Gastrocnemius medialis (tissue), 4 donors: ENCODE results near the gene STAT1. TPM values are rescaled to one million over a fixed set of nuclear protein-coding genes. Genes with fewer than 3 reads are reported as not detected.
A peak's percentile ranks its signal among the peaks of the same experiment; 100 is the strongest.

Experiments used
- ATAC-seq, 2 donors: fragments of 150-250 bp; one replicate each; pipeline ENCODE4 v1.9.1; 2016
- DNase-seq, 2 donors: peaks; one replicate each; pipeline ENCODE4 v3.0.0-alpha.2; 2019
- H3K27ac ChIP-seq, 4 donors: fragments of 200-600 bp; sonication (generic); 1 replicate in 1 of 4; 2 replicates in 3 of 4; pipeline ENCODE4 v1.5.1; 2016 to 2018; ENCODE audit warnings: mild to moderate bottlenecking in 2 of 4, moderate library complexity in 1 of 4
- H3K27me3 ChIP-seq, 3 donors: fragments of 200-600 bp; sonication (generic) in 2 of 3; 1 replicate in 1 of 3; 2 replicates in 2 of 3; pipeline versions ENCODE4 v1.5.1 to v1.6.0; 2016 to 2019; ENCODE audit warnings: mild to moderate bottlenecking in 1 of 3, moderate library complexity in 1 of 3
- H3K36me3 ChIP-seq, 2 donors: fragments of 200-600 bp; sonication (generic) in 1 of 2; one replicate each; pipeline ENCODE4 v1.5.1; 2017 to 2018
- H3K4me1 ChIP-seq, 2 donors: fragments of 200-600 bp; sonication (generic) in 1 of 2; one replicate each; pipeline ENCODE4 v1.5.1; 2016 to 2017; ENCODE audit warnings: mild to moderate bottlenecking in 2 of 2
- H3K4me3 ChIP-seq, 4 donors: fragments of 200-600 bp; sonication (generic) in 3 of 4; 1 replicate in 1 of 4; 2 replicates in 3 of 4; pipeline ENCODE4 v1.5.1; 2016 to 2019; ENCODE audit warnings: mild to moderate bottlenecking in 2 of 4
- H3K9me3 ChIP-seq, 3 donors: fragments of 200-600 bp; sonication (generic) in 2 of 3; 1 replicate in 1 of 3; 2 replicates in 2 of 3; pipeline ENCODE4 v1.5.1; 2016 to 2019
- CTCF ChIP-seq, 5 experiments: fragments of 450-650 bp in 3 of 5; fragments of 200-600 bp in 2 of 5; sonication (generic) in 2 of 5; IDR thresholded peaks in 4 of 5; conservative IDR thresholded peaks in 1 of 5; 1 replicate in 4 of 5; 2 replicates in 1 of 5; pipeline ENCODE4 v1.5.1; 2016 to 2019; ENCODE audit warnings: antibody characterized with exemption in 5 of 5, mild to moderate bottlenecking in 3 of 5, moderate library complexity in 3 of 5
- POLR2A ChIP-seq, 2 donors: fragments of 450-650 bp; IDR thresholded peaks; one replicate each; pipeline ENCODE4 v1.6.1; 2017; ENCODE audit warnings: antibody characterized with exemption in 2 of 2, mild to moderate bottlenecking in 2 of 2, moderate library complexity in 2 of 2
- in situ Hi-C, 4 donors: fragments of 200-750 bp; cut with MboI; loops; one replicate each; pipeline versions ENCODE4 v1.15.0 to v1.8.0; 2017; ENCODE audit warnings: low sequenced_read_pairs in 4 of 4
- intact Hi-C: fragments of 100-400 bp; cut with DNase I; formaldehyde crosslinking; loops from one replicate; pipeline ENCODE4 v1.15.1; 2023; ENCODE audit warnings: low total_unique reads
- total RNA-seq, 4 donors: library from RNA; depleted of rRNA; stranded (reverse); fragments of >200 nt; gene quantifications; one replicate each; pipeline versions ENCODE4 v1.1.0 to v1.2.3, GENCODE V29; 2016

STAT1 gene
- total RNA-seq, 4 donors from 2014 or later, result 23.0 to 36.9 (median 28.6) TPM

DNA sequence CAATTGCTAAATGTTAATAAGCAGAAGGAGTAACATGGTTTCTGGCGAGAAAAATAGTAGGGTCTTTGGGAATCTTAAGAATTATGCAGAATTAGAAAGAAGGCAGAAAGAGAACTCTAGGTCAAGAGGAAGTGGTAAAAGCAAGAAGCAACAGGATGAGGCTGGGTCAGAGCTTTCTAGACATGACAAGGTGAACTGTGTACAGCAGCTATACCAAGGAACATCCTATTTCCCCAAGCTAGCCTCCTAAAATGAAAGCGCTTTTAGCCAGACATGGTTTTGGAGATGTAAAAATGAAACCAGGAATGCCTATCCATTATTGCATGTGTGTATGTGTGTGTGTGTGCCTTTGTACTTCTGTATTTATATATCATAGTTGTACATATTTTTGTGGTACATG is 42.3 kb upstream of the STAT1 start:
- TF ChIP-seq POLR2A (IDR thresholded peaks at IDR 0.05), result no peak
- no peak for TF ChIP-seq CTCF (IDR thresholded peaks at IDR 0.05 in 4 of 5, conservative IDR thresholded peaks at IDR 0.05 in 1 of 5)
- in situ Hi-C loops, result loop anchor here in 2 of 4 donors (10.0 to 25.0 kb wide), 2 partner anchors 456 to 469 kb away; no protein-coding TSS in a partner anchor
- Histone ChIP-seq H3K9me3 (no peaks in the 10 kb centered on the region), H3K36me3 (no peaks in the 10 kb centered on the region), H3K4me3 (no peak overlapping the region), H3K27me3 (no peaks in the 10 kb centered on the region), H3K4me1 (no peaks in the 10 kb centered on the region), H3K27ac (no peak overlapping the region)
- no peak for ATAC-seq
- DNase-seq, result no peak
- intact Hi-C loops, result loop anchor here (10.0 kb wide), 1 partner anchor 99 kb away; the partner anchor contains the start of gene STAT4

- H3K4me3 ChIP-seq, result no peak overlapping the region
- ATAC-seq (no peak), DNase-seq (no peak)
- in situ Hi-C loops (loop anchor here in 2 of 4 donors (10.0 to 25.0 kb wide), 2 partner anchors 459 to 472 kb away; no protein-coding TSS in a partner anchor), intact Hi-C loops (loop anchor here (5.0 to 10.0 kb wide), 2 partner anchors 102 to 469 kb away; partner anchors contain the start of gene STAT4)
- TF ChIP-seq CTCF (IDR thresholded peaks at IDR 0.05 in 4 of 5, conservative IDR thresholded peaks at IDR 0.05 in 1 of 5), result no peak
- no peak for TF ChIP-seq POLR2A (IDR thresholded peaks at IDR 0.05)
- H3K36me3 ChIP-seq, result no peaks in the 10 kb centered on the region
- H3K27ac ChIP-seq, result no peak overlapping the region
- no peaks in the 10 kb centered on the region for H3K4me1 ChIP-seq
- no peaks in the 10 kb centered on the region for H3K27me3 ChIP-seq
- H3K9me3 ChIP-seq, result no peaks in the 10 kb centered on the region
Observed at GRCh38 chr2:191053256-191053655, 39.3 kb upstream of the STAT1 start.

- H3K9me3 ChIP-seq, result no peaks in the 10 kb centered on the region
- in situ Hi-C loops, result loop anchor here in 2 of 4 donors (10.0 to 25.0 kb wide), 2 partner anchors 460 to 473 kb away; no protein-coding TSS in a partner anchor
- TF ChIP-seq CTCF (IDR thresholded peaks at IDR 0.05 in 4 of 5, conservative IDR thresholded peaks at IDR 0.05 in 1 of 5) (peak in 4 of 5 experiments; percentile 21 to 43 (median 27)), POLR2A (IDR thresholded peaks at IDR 0.05) (no peak)
- no peak overlapping the region for H3K27ac ChIP-seq
- H3K4me1 ChIP-seq, result no peaks in the 10 kb centered on the region
- no peak for ATAC-seq
- no peak overlapping the region for H3K4me3 ChIP-seq
- H3K36me3 ChIP-seq, result no peaks in the 10 kb centered on the region
- no peak for DNase-seq
- no peaks in the 10 kb centered on the region for H3K27me3 ChIP-seq
- intact Hi-C loops, result loop anchor here (5.0 to 10.0 kb wide), 2 partner anchors 103 to 470 kb away; partner anchors contain the start of gene STAT4
Observed at GRCh38 chr2:191051825-191052778, 38.1 kb upstream of the STAT1 start.

DNA sequence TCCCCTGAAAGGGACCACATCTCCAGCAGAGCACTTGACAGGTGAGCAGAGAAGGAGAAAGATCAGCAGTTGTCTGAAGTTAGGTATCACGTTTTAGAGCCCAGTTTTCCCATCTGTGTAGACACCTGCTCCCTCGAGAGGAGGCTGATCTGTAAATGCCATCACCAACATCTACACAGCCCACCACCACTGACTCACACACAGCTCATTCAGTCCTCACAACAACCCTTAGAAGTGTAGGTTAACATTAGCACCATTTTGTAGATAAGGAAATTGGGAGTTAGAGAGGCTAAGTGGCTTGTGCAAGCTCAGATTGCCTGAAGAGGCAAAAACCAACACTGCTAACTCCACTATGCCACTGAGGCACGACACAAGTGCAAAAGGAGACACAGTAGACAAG is 37.2 kb upstream of the STAT1 start:
- Histone ChIP-seq H3K27ac (peak overlapping the region in 3 of 4 donors; percentile 11 to 24 (median 22)), H3K36me3 (no peaks in the 10 kb centered on the region), H3K27me3 (no peaks in the 10 kb centered on the region), H3K9me3 (no peaks in the 10 kb centered on the region), H3K4me1 (no peaks in the 10 kb centered on the region), H3K4me3 (no peak overlapping the region)
- TF ChIP-seq POLR2A (IDR thresholded peaks at IDR 0.05) (no peak), CTCF (IDR thresholded peaks at IDR 0.05 in 4 of 5, conservative IDR thresholded peaks at IDR 0.05 in 1 of 5) (no peak)
- intact Hi-C loops, result loop anchor here (5.0 to 10.0 kb wide), 2 partner anchors 104 to 471 kb away; partner anchors contain the start of gene STAT4
- no peak for DNase-seq
- in situ Hi-C loops, result loop anchor here in 2 of 4 donors (10.0 to 25.0 kb wide), 2 partner anchors 461 to 474 kb away; no protein-coding TSS in a partner anchor
- ATAC-seq, result no peak
